ENCODE data around the gene TLR10.

The TLR10 gene

GRCh38 chr4:38745881-38746280, 36.9 kb downstream of the TLR10 start:
- Mint-ChIP-seq H3K36me3 (peaks cover 14 to 15% of the 10 kb centered on the region in 2 donors), H3K27me3 (no peaks in the 10 kb centered on the region), H3K9me3 (peaks cover 14 to 16% of the 10 kb centered on the region in 2 donors), H3K4me3 (no peak overlapping the region), H3K27ac (no peak overlapping the region), H3K4me1 (peaks cover 14 to 25% of the 10 kb centered on the region in 2 donors)
- DNase-seq (no peak), ATAC-seq (replicated peaks) (no peak)

- peaks cover 14% of the 10 kb centered on the region in 2 donors for H3K9me3 Mint-ChIP-seq
- peak; percentile 55 to 60 for ATAC-seq (replicated peaks)
- H3K4me3 Mint-ChIP-seq = peak overlapping the region; percentile 15 to 42
- H3K27ac Mint-ChIP-seq = peak overlapping the region; percentile 15
- peaks cover 7 to 22% of the 10 kb centered on the region in 2 donors for H3K4me1 Mint-ChIP-seq
- no peaks in the 10 kb centered on the region for H3K27me3 Mint-ChIP-seq
- H3K36me3 Mint-ChIP-seq = peaks cover 14 to 15% of the 10 kb centered on the region in 2 donors
- no peak for DNase-seq
Measured at GRCh38 chr4:38743866-38744265, 38.9 kb downstream of the TLR10 start.

- Mint-ChIP-seq H3K9me3 (no peaks in the 10 kb centered on the region), H3K4me1 (peaks cover 9 to 22% of the 10 kb centered on the region in 2 donors), H3K27ac (no peak overlapping the region), H3K36me3 (no peaks in the 10 kb centered on the region), H3K27me3 (no peaks in the 10 kb centered on the region), H3K4me3 (no peak overlapping the region)
- ATAC-seq (replicated peaks) = peak in 1 of 2 donors; percentile 54
- DNase-seq = no peak
Measured at GRCh38 chr4:38740303-38740702, 42.5 kb downstream of the TLR10 start.

- Mint-ChIP-seq H3K27ac (no peak overlapping the region), H3K27me3 (no peaks in the 10 kb centered on the region), H3K4me1 (peaks cover 16 to 29% of the 10 kb centered on the region in 2 donors), H3K36me3 (no peaks in the 10 kb centered on the region), H3K4me3 (no peak overlapping the region), H3K9me3 (no peaks in the 10 kb centered on the region)
- ATAC-seq (replicated peaks) (no peak), DNase-seq (no peak)
Measured at GRCh38 chr4:38738940-38739803, 43.6 kb downstream of the TLR10 start.

- peaks cover 12 to 13% of the 10 kb centered on the region in 2 donors for H3K9me3 Mint-ChIP-seq
- peaks cover 0 to 5% of the 10 kb centered on the region in 2 donors for H3K27me3 Mint-ChIP-seq
- no peak overlapping the region for H3K27ac Mint-ChIP-seq
- peaks cover 27 to 31% of the 10 kb centered on the region in 2 donors for H3K4me1 Mint-ChIP-seq
- peaks cover 5 to 13% of the 10 kb centered on the region in 2 donors for H3K36me3 Mint-ChIP-seq
- no peak overlapping the region for H3K4me3 Mint-ChIP-seq
- ATAC-seq (replicated peaks) = no peak
- DNase-seq = no peak
Measured at GRCh38 chr4:38735870-38736269, 46.9 kb downstream of the TLR10 start.

- Mint-ChIP-seq H3K4me3 (no peak overlapping the region), H3K9me3 (peaks cover 12 to 13% of the 10 kb centered on the region in 2 donors), H3K36me3 (peaks cover 5 to 13% of the 10 kb centered on the region in 2 donors), H3K27ac (no peak overlapping the region), H3K27me3 (peaks cover 0 to 5% of the 10 kb centered on the region in 2 donors), H3K4me1 (peaks cover 35 to 41% of the 10 kb centered on the region in 2 donors)
- DNase-seq (no peak), ATAC-seq (replicated peaks) (no peak)
Measured at GRCh38 chr4:38734911-38735310, 47.9 kb downstream of the TLR10 start.

GRCh38 chr4:38734446-38734845, 48.3 kb downstream of the TLR10 start:
- ATAC-seq (replicated peaks) (peak; percentile 35 to 44), DNase-seq (no peak)
- Mint-ChIP-seq H3K27ac (peak overlapping the region; percentile 10), H3K9me3 (peaks cover 12 to 13% of the 10 kb centered on the region in 2 donors), H3K4me1 (peaks cover 37 to 44% of the 10 kb centered on the region in 2 donors), H3K27me3 (peaks cover 0 to 5% of the 10 kb centered on the region in 2 donors), H3K4me3 (peak overlapping the region in 1 of 2 donors; percentile 5), H3K36me3 (peaks cover 5 to 13% of the 10 kb centered on the region in 2 donors)

- peaks cover 40 to 49% of the 10 kb centered on the region in 2 donors for H3K4me1 Mint-ChIP-seq
- peaks cover 12 to 13% of the 10 kb centered on the region in 2 donors for H3K9me3 Mint-ChIP-seq
- H3K27ac Mint-ChIP-seq = peak overlapping the region; percentile 71
- no peak for DNase-seq
- H3K4me3 Mint-ChIP-seq = peak overlapping the region; percentile 42 to 50
- peaks cover 5 to 13% of the 10 kb centered on the region in 2 donors for H3K36me3 Mint-ChIP-seq
- peaks cover 0 to 5% of the 10 kb centered on the region in 2 donors for H3K27me3 Mint-ChIP-seq
- ATAC-seq (replicated peaks) = no peak
Measured at GRCh38 chr4:38733663-38734062, 49.1 kb downstream of the TLR10 start.

GRCh38 chr4:38730830-38731646, 51.8 kb downstream of the TLR10 start:
- H3K36me3 Mint-ChIP-seq = peaks cover 5 to 13% of the 10 kb centered on the region in 2 donors

GRCh38 chr4:38730493-38730829, 52.3 kb downstream of the TLR10 start:
- Mint-ChIP-seq H3K27me3 (peaks cover 0 to 5% of the 10 kb centered on the region in 2 donors), H3K4me3 (peak overlapping the region; percentile 69 to 78), H3K4me1 (peaks cover 40 to 52% of the 10 kb centered on the region in 2 donors), H3K9me3 (peaks cover 12 to 13% of the 10 kb centered on the region in 2 donors), H3K36me3 (peaks cover 5 to 13% of the 10 kb centered on the region in 2 donors), H3K27ac (peak overlapping the region; percentile 97)
- ATAC-seq (replicated peaks) (peak in 1 of 2 donors; percentile 0), DNase-seq (no peak)

More at GRCh38 chr4:38730830-38731646, 51.8 kb downstream of the TLR10 start:
- Mint-ChIP-seq H3K27ac (peak overlapping the region; percentile 97), H3K4me3 (peak overlapping the region; percentile 69 to 78), H3K27me3 (peaks cover 0 to 5% of the 10 kb centered on the region in 2 donors), H3K9me3 (peaks cover 12 to 13% of the 10 kb centered on the region in 2 donors), H3K4me1 (peaks cover 42 to 52% of the 10 kb centered on the region in 2 donors)
- ATAC-seq (replicated peaks) (peak; percentile 95 to 96), DNase-seq (peak; percentile 90)

- ATAC-seq (replicated peaks) (no peak), DNase-seq (no peak)
- Mint-ChIP-seq H3K36me3 (peaks cover 2 to 10% of the 10 kb centered on the region in 2 donors), H3K4me1 (peaks cover 37 to 46% of the 10 kb centered on the region in 2 donors), H3K9me3 (peaks cover 9 to 10% of the 10 kb centered on the region in 2 donors), H3K4me3 (no peak overlapping the region), H3K27me3 (peaks cover 0 to 3% of the 10 kb centered on the region in 2 donors), H3K27ac (peak overlapping the region; percentile 67)
Measured at GRCh38 chr4:38728631-38729141, 54.1 kb downstream of the TLR10 start.

GRCh38 chr4:38724475-38724808, 58.3 kb downstream of the TLR10 start:
- H3K9me3 Mint-ChIP-seq = no peaks in the 10 kb centered on the region
- H3K27ac Mint-ChIP-seq = peak overlapping the region; percentile 28
- ATAC-seq (replicated peaks) (no peak), DNase-seq (no peak)
- peaks cover 13 to 19% of the 10 kb centered on the region in 2 donors for H3K4me1 Mint-ChIP-seq
- H3K4me3 Mint-ChIP-seq = no peak overlapping the region
- H3K27me3 Mint-ChIP-seq = no peaks in the 10 kb centered on the region
- H3K36me3 Mint-ChIP-seq = no peaks in the 10 kb centered on the region

- Mint-ChIP-seq H3K4me3 (no peak overlapping the region), H3K9me3 (no peaks in the 10 kb centered on the region), H3K27me3 (no peaks in the 10 kb centered on the region), H3K36me3 (no peaks in the 10 kb centered on the region), H3K4me1 (peaks cover 11 to 17% of the 10 kb centered on the region in 2 donors), H3K27ac (peak overlapping the region; percentile 28)
- DNase-seq = no peak
- ATAC-seq (replicated peaks) = no peak
Measured at GRCh38 chr4:38723726-38724474, 58.9 kb downstream of the TLR10 start.

Data from stimulated activated naive B cell treated with anti-CD40 and anti-IgM and Interleukin-4, amounts not matched to agents 10 μg/mL and 1 μg/mL and 100 μg/mL, for 72 hours (primary cell).